Adrenal gland (tissue), 12 donors: ENCODE data around the gene TNS1. TPM values are rescaled to one million over a fixed set of nuclear protein-coding genes. Genes with fewer than 3 reads are reported as not detected.
A peak's percentile ranks its signal among the peaks of the same experiment; 100 is the strongest.

Experiments used
- DNase-seq, 7 donors: peaks; one replicate each; pipeline ENCODE4 v3.0.0-alpha.2; 2019 to 2020
- H3K27ac ChIP-seq, 5 donors: fragments of 200-600 bp; sonication (generic) in 4 of 5; 1 replicate in 3 of 5; 2 replicates in 2 of 5; pipeline versions ENCODE4 v1.5.1 to v1.8.0; 2016 to 2020; ENCODE audit warnings: mild to moderate bottlenecking in 1 of 5
- H3K27me3 ChIP-seq: fragments of 200-600 bp; 2 replicates; pipeline ENCODE4 v1.8.0; 2021
- H3K36me3 ChIP-seq, 2 donors: fragments of 200-600 bp; replicated peaks in 1 of 2; 1 replicate in 1 of 2; 2 replicates in 1 of 2; pipeline versions ENCODE4 v1.5.1 to v1.8.0; 2018 to 2022
- H3K4me1 ChIP-seq, 2 donors: fragments of 200-600 bp; replicated peaks in 1 of 2; 1 replicate in 1 of 2; 2 replicates in 1 of 2; pipeline versions ENCODE4 v1.5.1 to v1.8.0; 2018 to 2021
- H3K4me3 ChIP-seq, 4 donors: fragments of 200-600 bp; sonication (generic) in 3 of 4; one replicate each; pipeline ENCODE4 v1.5.1; 2016 to 2018
- H3K9me3 ChIP-seq, 3 donors: fragments of 200-600 bp; sonication (generic) in 1 of 3; replicated peaks in 1 of 3; 1 replicate in 2 of 3; 2 replicates in 1 of 3; pipeline versions ENCODE4 v1.5.1 to v1.8.0; 2016 to 2021
- POLR2A ChIP-seq, 2 donors: fragments of 450-650 bp; IDR thresholded peaks; one replicate each; pipeline ENCODE4 v1.6.1; 2017; ENCODE audit warnings: antibody characterized with exemption in 2 of 2, mild to moderate bottlenecking in 2 of 2, moderate library complexity in 1 of 2
- WGBS, 4 donors: extraction: QIAGEN DNeasy Blood & Tissue Kit in 2 of 4; methylation state at CpG; one replicate each; pipeline versions ENCODE4 v1.1.5 to v1.1.7; 2013 to 2017; 5-methylcytosine and 5-hydroxymethylcytosine counted together
- intact Hi-C, 2 donors: fragments of 100-400 bp; cut with DNase I; formaldehyde crosslinking; loops; one replicate each; pipeline versions ENCODE4 v1.14.1 to v1.15.0; 2022 to 2023
- polyA plus RNA-seq, 3 donors: library from polyadenylated mRNA; stranded (reverse); fragments of 200-250 nt in 2 of 3; fragments of 350-450 nt in 1 of 3; fragmentation: Illumina TruSeq in 1 of 3; extraction: RNeasy Lipid Tissue Mini Kit (QIAGEN cat#74804) in 1 of 3; gene quantifications; one replicate each; pipeline ENCODE4 v1.2.3, GENCODE V29; 2013 to 2014
- total RNA-seq, 9 donors: library from RNA; depleted of rRNA in 4 of 9; stranded (reverse); fragments of >200 nt in 4 of 9; fragments of 120-200 nt in 1 of 9; fragmentation: NEBNext Ultra II Directional in 1 of 9; extraction: Animal tissue kit (Norgen Biotek cat#: 25700) in 1 of 9; gene quantifications; one replicate each; pipeline versions ENCODE4 v1.1.0 to v1.2.4, GENCODE V29; 2013 to 2023
- TF ChIP-seq, protein P1 (sequence below), 6 experiments: fragments of 450-650 bp in 4 of 6; fragments of 200-600 bp in 2 of 6; sonication (generic) in 1 of 6; IDR thresholded peaks; 1 replicate in 5 of 6; 2 replicates in 1 of 6; pipeline versions ENCODE4 v1.5.1 to v1.8.0; 2016 to 2021; ENCODE audit warnings: antibody characterized with exemption in 6 of 6, mild to moderate bottlenecking in 2 of 6, moderate library complexity in 1 of 6
- donor health status: healthy with polysubstance abuse.
- donor health status: Bipolar disorder and iron deficiency.
- donor health status: DM: yes; HTN: yes; CAD: no.
- donor health status: DM: no; HTN: no; CAD: no.
- donor health status: DM: no; HTN: no; CAD: no.
- donor health status: DM: yes; HTN: yes; CAD: no.

TNS1 gene
- total and polyA plus RNA-seq, 12 donors: 34.1 to 341 (median 252) TPM

DNA sequence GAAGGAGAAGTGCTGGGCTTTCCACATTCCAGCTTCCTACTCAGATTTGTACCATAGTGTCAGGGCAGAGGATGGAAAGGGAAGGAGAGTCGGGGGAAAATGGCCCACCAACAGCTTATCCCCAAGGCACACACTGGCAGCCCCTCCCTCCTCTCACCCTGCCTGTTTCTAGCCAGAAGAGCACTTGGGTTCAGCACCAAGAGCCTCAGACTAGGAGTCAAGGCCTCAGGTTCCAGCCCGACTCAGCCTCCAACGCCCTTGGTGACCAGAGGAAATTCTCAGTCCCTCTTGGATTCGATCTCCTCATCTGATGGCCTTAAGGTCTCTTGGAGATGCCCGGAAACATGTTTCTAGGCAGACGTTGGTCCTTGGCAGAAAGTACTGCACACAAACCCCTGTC lies 53.9 kb downstream of the TNS1 start:
- TF ChIP-seq POLR2A (IDR thresholded peaks at IDR 0.05): no peak
- TF ChIP-seq, protein P1, sequence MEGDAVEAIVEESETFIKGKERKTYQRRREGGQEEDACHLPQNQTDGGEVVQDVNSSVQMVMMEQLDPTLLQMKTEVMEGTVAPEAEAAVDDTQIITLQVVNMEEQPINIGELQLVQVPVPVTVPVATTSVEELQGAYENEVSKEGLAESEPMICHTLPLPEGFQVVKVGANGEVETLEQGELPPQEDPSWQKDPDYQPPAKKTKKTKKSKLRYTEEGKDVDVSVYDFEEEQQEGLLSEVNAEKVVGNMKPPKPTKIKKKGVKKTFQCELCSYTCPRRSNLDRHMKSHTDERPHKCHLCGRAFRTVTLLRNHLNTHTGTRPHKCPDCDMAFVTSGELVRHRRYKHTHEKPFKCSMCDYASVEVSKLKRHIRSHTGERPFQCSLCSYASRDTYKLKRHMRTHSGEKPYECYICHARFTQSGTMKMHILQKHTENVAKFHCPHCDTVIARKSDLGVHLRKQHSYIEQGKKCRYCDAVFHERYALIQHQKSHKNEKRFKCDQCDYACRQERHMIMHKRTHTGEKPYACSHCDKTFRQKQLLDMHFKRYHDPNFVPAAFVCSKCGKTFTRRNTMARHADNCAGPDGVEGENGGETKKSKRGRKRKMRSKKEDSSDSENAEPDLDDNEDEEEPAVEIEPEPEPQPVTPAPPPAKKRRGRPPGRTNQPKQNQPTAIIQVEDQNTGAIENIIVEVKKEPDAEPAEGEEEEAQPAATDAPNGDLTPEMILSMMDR (IDR thresholded peaks at IDR 0.05): no peak
- intact Hi-C loops: no loop called here
- Histone ChIP-seq H3K9me3 (no peaks in the 10 kb centered on the region), H3K36me3 (no peaks in the 10 kb centered on the region), H3K27ac (peak overlapping the region in 2 of 5 donors; percentile 46 to 59), H3K4me1 (peaks cover 36 to 71% of the 10 kb centered on the region in 2 donors), H3K4me3 (no peak overlapping the region), H3K27me3 (no peaks in the 10 kb centered on the region)
- 32 to 52% (median 44%) methylated on average over 4 to 6 of the region's 6 CpGs for WGBS, 4 donors
- peak in 2 of 7 donors; percentile 10 to 19 for DNase-seq

DNA sequence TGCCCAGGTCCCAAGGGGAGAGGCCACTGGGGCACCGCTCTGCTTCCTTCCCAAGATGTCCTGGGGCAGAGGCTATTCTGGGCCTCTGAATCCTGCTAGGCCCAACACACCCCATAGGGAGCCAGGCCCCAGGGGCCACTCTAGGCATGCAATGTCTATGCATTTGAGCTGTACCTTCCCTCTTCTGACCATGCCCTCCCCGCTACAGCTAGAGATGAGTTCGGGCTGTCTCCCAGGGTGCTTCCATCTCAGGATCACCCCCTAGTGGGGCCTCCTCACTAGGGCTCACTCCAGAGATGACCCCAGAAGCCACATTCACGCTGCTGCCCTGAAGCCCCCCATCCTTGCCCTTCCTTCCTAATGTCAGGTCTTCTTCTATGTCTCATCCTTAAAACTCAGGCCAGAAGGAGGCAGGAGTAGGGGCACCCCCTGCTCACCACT lies 54.4 kb downstream of the TNS1 start:
- no peaks in the 10 kb centered on the region for H3K36me3 ChIP-seq
- DNase-seq: peak in 2 of 7 donors; percentile 6 to 9
- peaks cover 36 to 71% of the 10 kb centered on the region in 2 donors for H3K4me1 ChIP-seq
- no peak overlapping the region for H3K4me3 ChIP-seq
- 83 to 94% (median 88%) methylated on average over 3 to 4 of the region's 4 CpGs for WGBS, 4 donors
- TF ChIP-seq, protein P1 (IDR thresholded peaks at IDR 0.05): no peak
- TF ChIP-seq POLR2A (IDR thresholded peaks at IDR 0.05): no peak
- H3K9me3 ChIP-seq: no peaks in the 10 kb centered on the region
- intact Hi-C loops: no loop called here
- H3K27me3 ChIP-seq: no peaks in the 10 kb centered on the region
- peak overlapping the region in 2 of 5 donors; percentile 41 to 59 for H3K27ac ChIP-seq

DNA sequence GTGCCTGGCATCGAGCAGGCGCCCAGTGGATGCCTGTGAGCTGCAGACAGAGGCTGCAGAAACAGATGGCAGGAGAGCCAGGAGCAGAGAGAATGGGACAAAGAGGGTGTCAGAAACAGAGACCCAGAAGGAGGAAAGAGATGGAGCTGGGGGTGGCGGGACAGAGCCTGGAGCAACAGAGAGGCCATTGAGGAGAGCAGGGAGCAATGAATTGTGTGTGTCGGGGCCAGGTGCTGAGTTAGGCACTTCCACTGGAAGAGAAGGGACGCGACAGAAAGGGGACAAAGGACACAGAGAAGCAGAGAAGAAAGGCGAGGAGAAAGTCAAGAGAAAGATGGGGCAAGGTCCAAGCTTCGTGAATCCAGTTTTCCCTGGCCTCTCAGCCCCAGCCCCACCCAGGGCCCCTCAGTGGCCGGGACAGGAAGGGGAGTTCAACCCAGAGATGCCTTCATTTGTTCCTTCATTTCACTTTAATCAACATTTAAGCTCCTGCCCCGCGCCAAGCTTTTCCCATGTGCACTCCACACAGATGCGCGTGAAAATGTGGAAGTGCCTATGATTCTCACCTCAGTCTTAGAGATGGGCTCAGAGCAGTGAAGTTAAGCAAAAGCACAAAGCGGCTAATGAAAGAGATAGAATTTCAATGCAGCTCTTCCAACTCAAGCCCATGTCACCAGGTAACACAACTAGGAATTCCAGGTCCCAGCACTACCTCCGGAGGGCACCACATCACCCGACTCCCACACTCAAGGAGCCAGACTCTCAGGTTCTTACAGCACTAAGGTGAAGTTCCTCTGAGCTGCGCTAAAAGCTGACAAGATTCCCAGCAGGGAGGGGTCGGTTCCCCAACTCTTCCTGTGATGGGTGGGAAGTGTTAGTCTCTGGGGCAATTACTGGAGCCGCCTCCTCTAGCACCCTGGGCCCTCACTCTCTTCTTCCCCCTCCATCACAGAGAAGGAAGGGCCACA lies 55.1 kb downstream of the TNS1 start:
- TF ChIP-seq POLR2A (IDR thresholded peaks at IDR 0.05): no peak
- TF ChIP-seq, protein P1 (IDR thresholded peaks at IDR 0.05): no peak
- H3K4me3 ChIP-seq: no peak overlapping the region
- peak in 2 of 7 donors; percentile 7 to 12 for DNase-seq
- WGBS, 4 donors: 82 to 89% (median 87%) methylated on average over 19 of the region's 19 CpGs
- peak overlapping the region in 2 of 5 donors; percentile 41 to 59 for H3K27ac ChIP-seq
- no peaks in the 10 kb centered on the region for H3K9me3 ChIP-seq
- H3K36me3 ChIP-seq: no peaks in the 10 kb centered on the region
- H3K27me3 ChIP-seq: no peaks in the 10 kb centered on the region
- peaks cover 36 to 71% of the 10 kb centered on the region in 2 donors for H3K4me1 ChIP-seq
- intact Hi-C loops: no loop called here

DNA sequence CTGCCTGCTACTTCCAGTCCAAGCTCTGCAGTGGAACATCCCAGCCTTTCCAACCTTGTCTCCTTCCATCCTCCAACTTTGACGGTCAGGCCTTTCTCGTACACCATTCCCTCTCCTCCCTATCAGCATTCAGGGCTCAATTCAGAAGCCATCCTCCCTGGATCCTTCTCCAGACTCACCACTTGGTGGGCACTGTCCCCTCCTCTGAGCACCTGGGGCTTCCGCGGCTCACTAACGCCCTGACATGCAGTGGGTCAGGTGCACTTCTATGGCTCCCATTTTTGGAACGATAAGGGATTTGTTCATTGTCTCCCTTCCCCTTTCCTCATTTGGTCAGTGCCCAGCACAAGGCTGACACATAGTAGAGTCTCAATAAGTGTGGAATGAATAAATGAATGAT lies 56.7 kb downstream of the TNS1 start:
- H3K27ac ChIP-seq: no peak overlapping the region
- H3K4me3 ChIP-seq: no peak overlapping the region
- no peaks in the 10 kb centered on the region for H3K27me3 ChIP-seq
- intact Hi-C loops: no loop called here
- H3K36me3 ChIP-seq: no peaks in the 10 kb centered on the region
- peaks cover 34 to 79% of the 10 kb centered on the region in 2 donors for H3K4me1 ChIP-seq
- TF ChIP-seq, protein P1 (IDR thresholded peaks at IDR 0.05): no peak
- TF ChIP-seq POLR2A (IDR thresholded peaks at IDR 0.05): no peak
- no peaks in the 10 kb centered on the region for H3K9me3 ChIP-seq
- DNase-seq: no peak
- 86 to 90% (median 88%) methylated on average over 6 of the region's 6 CpGs for WGBS, 4 donors
